Measurements from ENCODE around the gene OR9Q1. TPM values are rescaled to one million over a fixed set of nuclear protein-coding genes. Genes with fewer than 3 reads are reported as not detected.

The OR9Q1 gene
- polyA plus RNA-seq, 2 of the 4 experiments (the other 2 are of a cell fraction), result not detected

- no peak for TF ChIP-seq MAFK (IDR thresholded peaks at IDR 0.05; ENCODE audit: partially characterized antibody)
Observed at GRCh38 chr11:58068655-58069054, 45.0 kb downstream of the OR9Q1 start (continued).

- no peak overlapping the region for H3K27ac ChIP-seq
- H3K4me2 ChIP-seq, result no peak overlapping the region
- no peak overlapping the region for H3K4me3 ChIP-seq
- ChIA-PET POLR2A (no interaction called here), CTCF (no interaction called here)
- no peak for ATAC-seq
- no peaks in the 10 kb centered on the region for H3K9me3 ChIP-seq
- no peak for DNase-seq (ENCODE audit: low read depth in 1 of 2, low spot score in 1 of 2)
- TF ChIP-seq NPAS2 (CRISPR knock-in tag; IDR thresholded peaks at IDR 0.05; ENCODE audit: borderline replicate concordance) (no peak), FOSL2 (IDR thresholded peaks at IDR 0.05) (no peak), FOSL2 (CRISPR knock-in tag; IDR thresholded peaks at IDR 0.05) (no peak), HDAC2 (IDR thresholded peaks at IDR 0.05) (no peak), ZFP36 (IDR thresholded peaks at IDR 0.05; ENCODE audit: borderline replicate concordance, partially characterized antibody) (no peak), HOXB13 (CRISPR knock-in tag; IDR thresholded peaks at IDR 0.05; ENCODE audit: low read depth) (no peak), SREBF2 (IDR thresholded peaks at IDR 0.05) (no peak), RNF2 (IDR thresholded peaks at IDR 0.05; ENCODE audit: borderline replicate concordance, low read depth) (no peak), KDM1A (IDR thresholded peaks at IDR 0.05; ENCODE audit: low read depth) (no peak), ZNF302 (CRISPR knock-in tag; IDR thresholded peaks at IDR 0.05) (no peak), MYC (IDR thresholded peaks at IDR 0.05; ENCODE audit: borderline replicate concordance, low read length) (no peak), PBX3 (IDR thresholded peaks at IDR 0.05) (no peak), CTCF (IDR thresholded peaks at IDR 0.05) (no peak), EP300 (IDR thresholded peaks at IDR 0.05) (no peak)
- no peaks in the 10 kb centered on the region for H3K4me1 ChIP-seq
- 7% methylated on average over 1 of the region's 1 CpG for WGBS (ENCODE audit: missing lambda C conversion rate)
- no peak for FAIRE-seq
Observed at GRCh38 chr11:58070585-58070984, 46.9 kb downstream of the OR9Q1 start.

DNA sequence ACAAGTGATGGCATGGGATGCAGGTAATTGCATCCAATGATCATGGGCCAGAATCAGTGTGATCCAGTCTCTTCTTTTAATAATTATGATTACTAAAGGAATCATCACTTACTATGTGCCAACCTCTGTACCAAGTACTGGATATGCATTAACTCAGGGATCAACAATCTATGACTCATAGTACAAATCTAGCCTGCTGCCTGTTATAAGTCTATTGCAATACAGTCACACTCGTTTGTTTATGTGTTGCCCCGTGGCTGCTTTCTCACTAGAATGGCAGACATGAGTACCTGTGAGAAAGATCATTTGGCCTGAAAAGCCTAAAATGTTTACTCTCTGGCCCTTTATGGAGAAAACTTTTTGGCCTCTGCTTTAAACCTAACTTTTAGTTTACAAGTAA, 52.1 kb downstream of the OR9Q1 start:
- DNase-seq (ENCODE audit: low read depth in 1 of 2, low spot score in 1 of 2), result no peak
- Histone ChIP-seq H3K4me1 (no peaks in the 10 kb centered on the region), H3K9me3 (no peaks in the 10 kb centered on the region), H3K4me2 (no peak overlapping the region), H3K4me3 (no peak overlapping the region), H3K27ac (no peak overlapping the region)
- 5% methylated on average over 2 of the region's 2 CpGs for WGBS (ENCODE audit: missing lambda C conversion rate)
- ChIA-PET POLR2A (no interaction called here), CTCF (no interaction called here)
- ATAC-seq, result no peak
- TF ChIP-seq FOSL2 (IDR thresholded peaks at IDR 0.05), result no peak
- peak; percentile 48; the same call in 1 of the 2 replicates for TF ChIP-seq FOSL2 (CRISPR knock-in tag; IDR thresholded peaks at IDR 0.05)
- no peak for TF ChIP-seq MAX (IDR thresholded peaks at IDR 0.05)
- TF ChIP-seq GATA3 (IDR thresholded peaks at IDR 0.05; ENCODE audit: borderline replicate concordance), result no peak
- FAIRE-seq, result no peak

DNA sequence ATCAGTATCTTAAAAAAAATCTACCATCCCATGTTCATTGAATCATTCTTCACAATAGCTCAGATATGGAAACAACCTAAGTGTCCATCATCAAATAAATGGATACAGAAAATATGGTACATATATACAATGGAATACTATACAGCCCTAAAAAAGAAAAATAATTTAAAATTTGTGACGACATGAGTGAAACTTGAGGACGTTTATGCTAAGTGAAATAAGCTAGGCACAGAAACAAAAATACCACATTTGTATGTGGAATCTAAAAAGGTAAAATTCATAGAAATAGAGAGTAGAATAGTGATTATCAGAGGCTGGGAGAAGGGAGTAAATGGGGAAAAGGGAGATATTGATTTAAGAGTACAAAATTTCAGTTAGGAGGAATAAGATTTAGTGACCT, 62.8 kb downstream of the OR9Q1 start:
- H3K4me2 ChIP-seq, result no peak overlapping the region

More for the DNA sequence above, 62.8 kb downstream of the OR9Q1 start:
- FAIRE-seq (no peak), ATAC-seq (no peak), DNase-seq (ENCODE audit: low read depth in 1 of 2, low spot score in 1 of 2) (no peak)
- no peak overlapping the region for H3K27ac ChIP-seq
- H3K4me3 ChIP-seq, result no peak overlapping the region
- no peaks in the 10 kb centered on the region for H3K4me1 ChIP-seq
- WGBS (ENCODE audit: missing lambda C conversion rate), result 0% methylated on average over 2 of the region's 2 CpGs
- no peak for TF ChIP-seq BHLHE40 (IDR thresholded peaks at IDR 0.05; ENCODE audit: low read depth, low read length)
- no peak for TF ChIP-seq EHF (CRISPR knock-in tag; IDR thresholded peaks at IDR 0.05)
- TF ChIP-seq REST (IDR thresholded peaks at IDR 0.05), result no peak
- TF ChIP-seq HDAC2 (IDR thresholded peaks at IDR 0.05), result no peak
- TF ChIP-seq EHMT2 (IDR thresholded peaks at IDR 0.05; ENCODE audit: low read depth), result no peak
- TF ChIP-seq MAFK (IDR thresholded peaks at IDR 0.05; ENCODE audit: partially characterized antibody), result no peak
- no peak for TF ChIP-seq CEBPB (IDR thresholded peaks at IDR 0.05)
- no peak for TF ChIP-seq KDM5A (IDR thresholded peaks at IDR 0.05)
- no peak for TF ChIP-seq PHF8 (IDR thresholded peaks at IDR 0.05; ENCODE audit: borderline replicate concordance, low read depth)
- TF ChIP-seq ZFP36 (IDR thresholded peaks at IDR 0.05; ENCODE audit: borderline replicate concordance, partially characterized antibody), result no peak
- TF ChIP-seq HEYL (CRISPR knock-in tag; IDR thresholded peaks at IDR 0.05), result no peak
- no peak for TF ChIP-seq EP300 (IDR thresholded peaks at IDR 0.05)
- TF ChIP-seq SMC3 (IDR thresholded peaks at IDR 0.05), result no peak
- ChIA-PET POLR2A (no interaction called here), CTCF (no interaction called here)
- no peaks in the 10 kb centered on the region for H3K9me3 ChIP-seq
